Vagina (tissue), 2 donors: ENCODE data around the gene TAF4B. TPM values are rescaled to one million over a fixed set of nuclear protein-coding genes. Genes with fewer than 3 reads are reported as not detected.
A peak's percentile ranks its signal among the peaks of the same experiment; 100 is the strongest.

Source experiments
- DNase-seq, 2 donors: peaks; one replicate each; pipeline ENCODE4 v3.0.0-alpha.2; 2017; ENCODE audit errors: extremely low spot score in 2 of 2
- H3K27ac ChIP-seq: fragments of 200-600 bp; sonication (generic); one replicate; pipeline ENCODE4 v1.5.1; 2019
- H3K27me3 ChIP-seq: fragments of 200-600 bp; sonication (generic); one replicate; pipeline ENCODE4 v1.5.1; 2019
- H3K36me3 ChIP-seq, 2 donors: fragments of 200-600 bp; sonication (generic); one replicate each; pipeline ENCODE4 v1.5.1; 2017 to 2019
- H3K4me1 ChIP-seq: fragments of 200-600 bp; sonication (generic); one replicate; pipeline ENCODE4 v1.5.1; 2019
- H3K4me3 ChIP-seq, 2 donors: fragments of 200-600 bp; sonication (generic); 1 replicate in 1 of 2; 2 replicates in 1 of 2; pipeline ENCODE4 v1.5.1; 2016 to 2019
- H3K9me3 ChIP-seq: fragments of 200-600 bp; sonication (generic); one replicate; pipeline ENCODE4 v1.5.1; 2019
- POLR2A ChIP-seq, 2 donors: fragments of 450-650 bp; IDR thresholded peaks; one replicate each; pipeline ENCODE4 v1.6.1; 2017; ENCODE audit warnings: antibody characterized with exemption in 2 of 2, mild to moderate bottlenecking in 2 of 2, moderate library complexity in 2 of 2
- POLR2AphosphoS5 ChIP-seq, 2 donors: sonication (generic); formaldehyde crosslinking; IDR thresholded peaks; one replicate each; pipeline ENCODE4 v1.9.0; 2017; ENCODE audit warnings: antibody characterized with exemption in 2 of 2, mild to moderate bottlenecking in 2 of 2, low read depth in 1 of 2; ENCODE audit not compliant: insufficient read depth in 1 of 2
- intact Hi-C: fragments of 100-400 bp; cut with DNase I; formaldehyde crosslinking; loops from one replicate; pipeline ENCODE4 v1.15.1; 2023
- small RNA-seq: library from RNA; depleted of rRNA; stranded (forward); fragments of <200 nt; gene quantifications from one replicate; pipeline ENCODE3, GENCODE V24; 2016
- total RNA-seq: library from RNA; depleted of rRNA; stranded (reverse); fragments of >200 nt; gene quantifications from one replicate; pipeline ENCODE4 v1.2.3, GENCODE V29; 2016
- TF ChIP-seq, protein P1 (sequence below), 3 experiments: fragments of 450-650 bp in 2 of 3; fragments of 200-600 bp in 1 of 3; sonication (generic) in 1 of 3; IDR thresholded peaks; one replicate each; pipeline ENCODE4 v1.5.1; 2017 to 2019; ENCODE audit warnings: antibody characterized with exemption in 3 of 3, mild to moderate bottlenecking in 2 of 3, moderate library complexity in 2 of 3

TAF4B gene
- total RNA-seq, 1 donor from 2014 or later, result 16.0 TPM

DNA sequence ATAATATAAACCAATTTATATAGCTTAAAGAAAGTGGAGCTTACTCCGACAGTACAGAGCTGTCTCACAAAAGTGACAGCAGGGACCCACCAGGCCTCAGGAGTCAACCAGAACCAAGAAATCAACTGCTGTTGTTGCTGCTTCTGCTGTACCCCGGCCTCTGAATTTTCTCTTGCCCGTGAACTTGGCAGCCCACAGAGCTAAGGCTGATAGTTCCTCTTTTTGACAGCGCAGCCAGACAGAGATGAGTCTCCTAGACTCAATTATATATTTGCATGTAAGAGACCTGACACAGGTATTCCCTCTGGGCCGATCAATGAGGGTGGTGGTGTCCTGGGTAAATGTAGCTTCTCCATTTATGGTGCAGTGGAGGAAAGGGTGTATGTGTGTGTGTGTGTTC lies 212.7 kb downstream of the TAF4B start:
- Histone ChIP-seq H3K9me3 (no peaks in the 10 kb centered on the region), H3K36me3 (no peaks in the 10 kb centered on the region), H3K27ac (no peak overlapping the region), H3K4me3 (no peak overlapping the region), H3K27me3 (no peaks in the 10 kb centered on the region), H3K4me1 (peaks cover 12% of the 10 kb centered on the region)
- TF ChIP-seq, protein P1, sequence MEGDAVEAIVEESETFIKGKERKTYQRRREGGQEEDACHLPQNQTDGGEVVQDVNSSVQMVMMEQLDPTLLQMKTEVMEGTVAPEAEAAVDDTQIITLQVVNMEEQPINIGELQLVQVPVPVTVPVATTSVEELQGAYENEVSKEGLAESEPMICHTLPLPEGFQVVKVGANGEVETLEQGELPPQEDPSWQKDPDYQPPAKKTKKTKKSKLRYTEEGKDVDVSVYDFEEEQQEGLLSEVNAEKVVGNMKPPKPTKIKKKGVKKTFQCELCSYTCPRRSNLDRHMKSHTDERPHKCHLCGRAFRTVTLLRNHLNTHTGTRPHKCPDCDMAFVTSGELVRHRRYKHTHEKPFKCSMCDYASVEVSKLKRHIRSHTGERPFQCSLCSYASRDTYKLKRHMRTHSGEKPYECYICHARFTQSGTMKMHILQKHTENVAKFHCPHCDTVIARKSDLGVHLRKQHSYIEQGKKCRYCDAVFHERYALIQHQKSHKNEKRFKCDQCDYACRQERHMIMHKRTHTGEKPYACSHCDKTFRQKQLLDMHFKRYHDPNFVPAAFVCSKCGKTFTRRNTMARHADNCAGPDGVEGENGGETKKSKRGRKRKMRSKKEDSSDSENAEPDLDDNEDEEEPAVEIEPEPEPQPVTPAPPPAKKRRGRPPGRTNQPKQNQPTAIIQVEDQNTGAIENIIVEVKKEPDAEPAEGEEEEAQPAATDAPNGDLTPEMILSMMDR (IDR thresholded peaks at IDR 0.05), result no peak
- no peak for TF ChIP-seq POLR2AphosphoS5 (IDR thresholded peaks at IDR 0.05; ENCODE audit: insufficient read depth in 1 of 2, low read depth in 1 of 2)
- no peak for TF ChIP-seq POLR2A (IDR thresholded peaks at IDR 0.05)
- intact Hi-C loops, result no loop called here
- DNase-seq, result peak in 1 of 2 donors; percentile 74

GRCh38 chr18:26439537-26439936 lies 213.3 kb downstream of the TAF4B start:
- TF ChIP-seq, protein P1 (IDR thresholded peaks at IDR 0.05), result no peak
- TF ChIP-seq POLR2A (IDR thresholded peaks at IDR 0.05), result no peak
- peak in 1 of 2 donors; percentile 67 for DNase-seq
- no peaks in the 10 kb centered on the region for H3K9me3 ChIP-seq
- H3K4me3 ChIP-seq, result no peak overlapping the region
- no peaks in the 10 kb centered on the region for H3K27me3 ChIP-seq
- H3K27ac ChIP-seq, result no peak overlapping the region
- intact Hi-C loops, result no loop called here
- no peaks in the 10 kb centered on the region for H3K36me3 ChIP-seq
- H3K4me1 ChIP-seq, result peaks cover 12% of the 10 kb centered on the region

DNA sequence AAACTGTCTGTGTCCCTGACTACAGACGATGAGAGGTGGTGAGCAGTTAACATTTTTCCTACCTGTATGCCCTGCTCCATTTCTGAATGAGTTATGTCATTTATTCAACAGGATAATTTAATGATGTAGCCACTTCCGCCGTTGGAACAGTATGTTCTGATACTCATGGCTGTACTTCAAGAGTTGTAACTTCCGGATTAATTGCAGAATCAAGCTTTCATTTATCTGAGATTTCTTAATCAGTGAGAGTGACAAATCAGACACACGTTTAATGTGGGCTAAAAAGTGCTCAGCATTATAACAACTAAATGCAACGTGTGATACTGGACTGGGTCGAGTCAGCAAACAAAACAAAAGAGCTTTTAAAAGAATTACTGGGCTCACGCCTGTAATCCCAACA lies 214.4 kb downstream of the TAF4B start:
- Histone ChIP-seq H3K27me3 (no peaks in the 10 kb centered on the region), H3K4me3 (no peak overlapping the region), H3K9me3 (no peaks in the 10 kb centered on the region), H3K27ac (no peak overlapping the region), H3K4me1 (peaks cover 12% of the 10 kb centered on the region), H3K36me3 (no peaks in the 10 kb centered on the region)
- peak in 1 of 2 donors; percentile 57 for TF ChIP-seq POLR2AphosphoS5 (IDR thresholded peaks at IDR 0.05; ENCODE audit: insufficient read depth in 1 of 2, low read depth in 1 of 2)
- TF ChIP-seq, protein P1 (IDR thresholded peaks at IDR 0.05), result no peak
- DNase-seq, result no peak
- intact Hi-C loops, result no loop called here

Small RNA genes within 50 kb of the gene (small RNA-seq; reads per million reads assigned to genes)
- not detected for gene RNU6-1289P

Other genes with a start within 250 kb of the TAF4B start
- 378 TPM for gene SS18, start 135.8 kb upstream of the TAF4B start, total RNA-seq
- not detected for gene PSMA8, start 92.6 kb upstream of the TAF4B start, total RNA-seq